Adrenal gland (tissue), 12 donors: ENCODE measurements around the gene TXN. TPM values are rescaled to one million over a fixed set of nuclear protein-coding genes. Genes with fewer than 3 reads are reported as not detected.
A peak's percentile ranks its signal among the peaks of the same experiment; 100 is the strongest.

Source experiments
- DNase-seq, 7 donors: peaks; one replicate each; pipeline ENCODE4 v3.0.0-alpha.2; 2019 to 2020
- H3K27ac ChIP-seq, 5 donors: fragments of 200-600 bp; sonication (generic) in 4 of 5; 1 replicate in 3 of 5; 2 replicates in 2 of 5; pipeline versions ENCODE4 v1.5.1 to v1.8.0; 2016 to 2020; ENCODE audit warnings: mild to moderate bottlenecking in 1 of 5
- H3K27me3 ChIP-seq: fragments of 200-600 bp; 2 replicates; pipeline ENCODE4 v1.8.0; 2021
- H3K36me3 ChIP-seq, 2 donors: fragments of 200-600 bp; replicated peaks in 1 of 2; 1 replicate in 1 of 2; 2 replicates in 1 of 2; pipeline versions ENCODE4 v1.5.1 to v1.8.0; 2018 to 2022
- H3K4me1 ChIP-seq, 2 donors: fragments of 200-600 bp; replicated peaks in 1 of 2; 1 replicate in 1 of 2; 2 replicates in 1 of 2; pipeline versions ENCODE4 v1.5.1 to v1.8.0; 2018 to 2021
- H3K4me3 ChIP-seq, 4 donors: fragments of 200-600 bp; sonication (generic) in 3 of 4; one replicate each; pipeline ENCODE4 v1.5.1; 2016 to 2018
- H3K9me3 ChIP-seq, 3 donors: fragments of 200-600 bp; sonication (generic) in 1 of 3; replicated peaks in 1 of 3; 1 replicate in 2 of 3; 2 replicates in 1 of 3; pipeline versions ENCODE4 v1.5.1 to v1.8.0; 2016 to 2021
- CTCF ChIP-seq, 6 experiments: fragments of 450-650 bp in 4 of 6; fragments of 200-600 bp in 2 of 6; sonication (generic) in 1 of 6; IDR thresholded peaks; 1 replicate in 5 of 6; 2 replicates in 1 of 6; pipeline versions ENCODE4 v1.5.1 to v1.8.0; 2016 to 2021; ENCODE audit warnings: antibody characterized with exemption in 6 of 6, mild to moderate bottlenecking in 2 of 6, moderate library complexity in 1 of 6
- POLR2A ChIP-seq, 2 donors: fragments of 450-650 bp; IDR thresholded peaks; one replicate each; pipeline ENCODE4 v1.6.1; 2017; ENCODE audit warnings: antibody characterized with exemption in 2 of 2, mild to moderate bottlenecking in 2 of 2, moderate library complexity in 1 of 2
- WGBS, 4 donors: extraction: QIAGEN DNeasy Blood & Tissue Kit in 2 of 4; methylation state at CpG; one replicate each; pipeline versions ENCODE4 v1.1.5 to v1.1.7; 2013 to 2017; 5-methylcytosine and 5-hydroxymethylcytosine counted together
- intact Hi-C, 2 donors: fragments of 100-400 bp; cut with DNase I; formaldehyde crosslinking; loops; one replicate each; pipeline versions ENCODE4 v1.14.1 to v1.15.0; 2022 to 2023
- polyA plus RNA-seq, 3 donors: library from polyadenylated mRNA; stranded (reverse); fragments of 200-250 nt in 2 of 3; fragments of 350-450 nt in 1 of 3; fragmentation: Illumina TruSeq in 1 of 3; extraction: RNeasy Lipid Tissue Mini Kit (QIAGEN cat#74804) in 1 of 3; gene quantifications; one replicate each; pipeline ENCODE4 v1.2.3, GENCODE V29; 2013 to 2014
- total RNA-seq, 9 donors: library from RNA; depleted of rRNA in 4 of 9; stranded (reverse); fragments of >200 nt in 4 of 9; fragments of 120-200 nt in 1 of 9; fragmentation: NEBNext Ultra II Directional in 1 of 9; extraction: Animal tissue kit (Norgen Biotek cat#: 25700) in 1 of 9; gene quantifications; one replicate each; pipeline versions ENCODE4 v1.1.0 to v1.2.4, GENCODE V29; 2013 to 2023
- donor health status: healthy with polysubstance abuse.
- donor health status: Bipolar disorder and iron deficiency.
- donor health status: DM: yes; HTN: yes; CAD: no.
- donor health status: DM: no; HTN: no; CAD: no.
- donor health status: DM: no; HTN: no; CAD: no.
- donor health status: DM: yes; HTN: yes; CAD: no.

TXN gene
- total and polyA plus RNA-seq, 12 donors = 60.3 to 331 (median 112) TPM

GRCh38 chr9:110258690-110259091 is 2.4 kb upstream of the TXN start:
- no peak for TF ChIP-seq CTCF (IDR thresholded peaks at IDR 0.05)
- no peak for TF ChIP-seq POLR2A (IDR thresholded peaks at IDR 0.05)
- DNase-seq = no peak
- 88 to 93% (median 92%) methylated on average over 3 of the region's 3 CpGs for WGBS, 4 donors
- H3K4me1 ChIP-seq = peaks cover 9 to 24% of the 10 kb centered on the region in 2 donors
- no peak overlapping the region for H3K27ac ChIP-seq
- intact Hi-C loops = no loop called here
- H3K27me3 ChIP-seq = no peaks in the 10 kb centered on the region
- no peaks in the 10 kb centered on the region for H3K9me3 ChIP-seq
- H3K36me3 ChIP-seq = no peaks in the 10 kb centered on the region
- H3K4me3 ChIP-seq = no peak overlapping the region

DNA sequence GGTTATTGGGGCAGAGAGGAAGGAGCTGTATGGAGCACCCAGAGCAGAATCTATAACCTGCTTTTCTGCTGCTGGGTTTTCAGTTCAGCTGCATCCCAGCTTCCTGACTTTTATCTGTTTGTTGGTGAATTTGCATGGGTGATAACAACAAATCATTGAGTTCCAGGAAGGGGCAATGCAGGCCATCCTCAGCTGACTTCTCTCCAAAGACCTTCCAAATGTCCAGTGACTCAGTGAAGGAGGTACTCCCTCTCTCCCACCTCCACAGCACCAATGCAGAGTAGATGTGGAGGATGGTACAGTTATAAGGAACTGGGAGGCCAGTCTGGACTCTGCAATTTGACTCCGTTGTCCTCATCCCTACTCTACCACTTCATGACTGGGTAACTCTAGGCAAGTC is 1.6 kb upstream of the TXN start:
- Histone ChIP-seq H3K27ac (peak overlapping the region in 2 of 5 donors; percentile 2 to 87), H3K4me3 (peak overlapping the region in 1 of 4 donors; percentile 72), H3K4me1 (peaks cover 9 to 30% of the 10 kb centered on the region in 2 donors), H3K9me3 (no peaks in the 10 kb centered on the region), H3K27me3 (no peaks in the 10 kb centered on the region), H3K36me3 (no peaks in the 10 kb centered on the region)
- DNase-seq = peak in 2 of 7 donors; percentile 21 to 53
- intact Hi-C loops = no loop called here
- 91 to 94% (median 93%) methylated on average over 1 of the region's 1 CpG for WGBS, 4 donors
- TF ChIP-seq POLR2A (IDR thresholded peaks at IDR 0.05) (no peak), CTCF (IDR thresholded peaks at IDR 0.05) (no peak)

DNA sequence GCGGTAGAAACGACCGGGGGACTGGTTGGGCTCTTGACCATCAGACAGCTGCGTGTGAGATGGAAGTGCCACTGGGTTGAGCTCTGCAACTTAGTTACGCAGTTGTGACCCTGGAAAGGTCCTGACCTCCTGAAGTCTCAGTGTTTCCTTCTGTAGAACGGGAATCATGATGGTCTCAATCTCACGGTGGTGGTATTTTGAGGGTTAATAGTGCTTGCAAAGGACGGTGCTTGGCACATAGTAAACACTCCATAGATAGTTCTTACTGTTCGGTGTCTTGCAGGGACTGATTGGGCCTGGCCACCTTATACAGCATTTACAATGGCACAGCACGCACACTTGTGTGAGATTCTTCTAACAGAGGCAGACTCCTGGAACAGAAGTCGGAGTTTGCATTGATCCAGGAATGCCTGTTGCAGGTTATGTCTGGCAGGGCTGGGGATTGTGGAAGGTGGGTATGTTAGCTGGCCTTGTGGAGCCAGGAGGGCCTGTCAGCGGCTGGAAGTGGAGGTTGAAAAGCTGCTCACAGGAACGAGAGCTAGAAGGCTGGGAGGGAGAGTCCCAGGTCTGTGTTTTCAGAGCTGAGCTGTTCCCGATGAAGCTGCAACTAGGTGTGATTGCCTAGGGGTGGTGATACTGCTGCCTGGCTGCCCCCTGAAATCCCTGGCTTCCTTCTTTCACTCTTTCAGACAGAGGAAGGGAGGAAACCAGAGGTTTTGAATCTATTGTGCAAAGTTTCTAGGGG is 962 bp upstream of the TXN start:
- Histone ChIP-seq H3K36me3 (no peaks in the 10 kb centered on the region), H3K27ac (peak overlapping the region; percentile 56 to 92 (median 87)), H3K4me3 (peak overlapping the region; percentile 12 to 88 (median 72)), H3K4me1 (peaks cover 9 to 30% of the 10 kb centered on the region in 2 donors), H3K27me3 (no peaks in the 10 kb centered on the region), H3K9me3 (no peaks in the 10 kb centered on the region)
- peak; percentile 20 to 58 (median 23) for DNase-seq
- 9 to 29% (median 12%) methylated on average over 8 to 14 of the region's 14 CpGs for WGBS, 4 donors
- peak in 1 of 6 experiments; percentile 5 for TF ChIP-seq CTCF (IDR thresholded peaks at IDR 0.05)
- TF ChIP-seq POLR2A (IDR thresholded peaks at IDR 0.05) = no peak
- intact Hi-C loops = no loop called here

GRCh38 chr9:110255463-110256379 is 586 bp downstream of the TXN start:
- Histone ChIP-seq H3K36me3 (no peaks in the 10 kb centered on the region), H3K9me3 (no peaks in the 10 kb centered on the region), H3K4me3 (peak overlapping the region; percentile 37 to 88 (median 67)), H3K27me3 (no peaks in the 10 kb centered on the region), H3K27ac (peak overlapping the region; percentile 56 to 92 (median 87)), H3K4me1 (peaks cover 9 to 30% of the 10 kb centered on the region in 2 donors)
- intact Hi-C loops = no loop called here
- TF ChIP-seq CTCF (IDR thresholded peaks at IDR 0.05) (no peak), POLR2A (IDR thresholded peaks at IDR 0.05) (peak; percentile 37 to 64)
- DNase-seq = peak; percentile 64 to 82 (median 72)
- 0 to 5% (median 0%) methylated on average over 4 to 81 of the region's 81 CpGs for WGBS, 4 donors
